Suppressor macrophage treated with lipopolysaccharide for 4 hours (primary cell): ENCODE data around the gene CXCL1.
A peak's percentile ranks its signal among the peaks of the same experiment; 100 is the strongest.

Experiments
- DNase-seq: peaks from one replicate; pipeline ENCODE4 v3.0.0-alpha.2; 2020

Gene CXCL1

DNA sequence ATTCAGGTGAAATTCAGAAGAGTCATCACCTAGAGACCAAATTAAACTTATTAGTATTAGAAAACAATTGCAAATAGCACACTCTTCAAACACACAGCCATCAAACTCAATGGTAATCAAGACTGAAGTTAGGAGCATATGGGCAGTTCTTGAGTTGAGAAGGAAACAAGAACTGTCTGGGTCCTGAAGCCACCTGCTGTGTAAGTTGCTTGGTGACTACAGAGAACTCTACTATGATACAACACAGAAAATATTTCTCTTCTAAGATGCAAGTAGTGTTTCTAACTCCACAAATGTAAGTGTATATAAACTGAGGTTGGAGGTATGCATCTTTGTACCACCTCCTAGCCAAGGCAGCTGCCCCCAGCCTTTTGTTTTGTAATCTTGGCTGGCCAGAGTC is 16.4 kb upstream of the CXCL1 start:
- no peak for DNase-seq

DNA sequence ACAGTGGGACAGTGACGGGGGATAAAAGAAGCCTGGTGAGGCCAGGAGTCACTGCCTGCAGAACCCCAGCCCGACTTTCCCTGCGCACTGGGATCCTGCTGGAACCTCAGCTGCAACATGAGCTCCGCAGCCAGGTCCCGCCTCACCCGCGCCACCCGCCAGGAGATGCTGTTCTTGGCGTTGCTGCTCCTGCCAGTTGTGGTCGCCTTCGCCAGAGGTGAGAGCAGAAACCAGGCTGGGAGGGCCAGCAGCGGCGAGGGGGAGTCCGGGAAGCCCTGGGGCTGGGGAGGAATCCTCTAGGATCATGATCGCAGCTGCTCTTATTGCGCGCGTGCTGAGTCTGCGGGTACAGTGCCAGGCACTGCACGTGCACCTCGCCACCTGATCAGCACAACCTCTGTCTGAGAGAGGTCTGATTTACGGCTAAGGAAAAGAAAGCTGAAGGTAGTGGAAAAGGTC is 15.9 kb upstream of the CXCL1 start, which contains the start of gene PF4V1:
Gene PF4V1 (plus strand): TSS at position 51 of the 459 bp plus-strand sequence. CDS start 67 bp downstream, at position 118.
- DNase-seq, result no peak

GRCh38 chr4:73853718-73854473 is 15.3 kb upstream of the CXCL1 start:
- no peak for DNase-seq

DNA sequence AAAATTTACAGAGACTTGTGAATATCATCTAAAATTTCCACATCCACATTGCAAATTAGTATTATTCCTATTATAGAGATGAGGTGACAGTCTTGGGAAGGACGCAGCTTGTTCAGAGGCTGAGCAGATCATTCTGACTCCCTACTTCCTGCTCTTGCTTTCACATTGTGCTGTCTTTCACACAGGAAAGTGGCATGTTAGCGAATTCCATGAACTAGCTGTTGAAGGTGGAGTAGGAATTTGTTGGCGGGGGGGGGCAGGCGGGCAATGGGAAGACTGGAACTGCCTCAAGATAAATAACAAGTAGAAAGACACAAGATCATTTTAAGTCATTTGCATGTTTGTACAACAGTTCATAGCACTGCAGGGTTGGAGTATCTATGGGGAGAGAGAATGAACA is 13.8 kb upstream of the CXCL1 start:
- no peak for DNase-seq

DNA sequence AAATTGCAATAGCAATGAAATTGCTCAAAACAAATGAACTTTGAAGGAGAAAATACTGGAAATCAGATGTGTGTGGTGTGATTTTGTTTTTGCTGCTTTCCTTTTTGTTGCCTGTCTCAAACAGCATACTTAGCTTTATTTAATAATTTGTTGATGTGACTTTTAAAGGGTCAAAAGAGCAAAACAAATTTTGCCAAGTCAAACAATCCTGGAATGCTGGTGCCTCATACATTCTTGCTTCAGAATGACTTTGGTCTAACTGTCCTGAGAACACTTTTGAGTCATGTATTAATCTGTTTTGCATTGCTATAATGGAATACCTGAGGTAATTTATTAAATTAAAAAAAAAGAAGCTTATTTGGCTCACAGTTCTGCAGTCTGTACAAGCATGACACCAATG is 12.7 kb upstream of the CXCL1 start:
- DNase-seq, result no peak

- DNase-seq, result no peak
Measured at GRCh38 chr4:73859614-73860088, 9.5 kb upstream of the CXCL1 start.

DNA sequence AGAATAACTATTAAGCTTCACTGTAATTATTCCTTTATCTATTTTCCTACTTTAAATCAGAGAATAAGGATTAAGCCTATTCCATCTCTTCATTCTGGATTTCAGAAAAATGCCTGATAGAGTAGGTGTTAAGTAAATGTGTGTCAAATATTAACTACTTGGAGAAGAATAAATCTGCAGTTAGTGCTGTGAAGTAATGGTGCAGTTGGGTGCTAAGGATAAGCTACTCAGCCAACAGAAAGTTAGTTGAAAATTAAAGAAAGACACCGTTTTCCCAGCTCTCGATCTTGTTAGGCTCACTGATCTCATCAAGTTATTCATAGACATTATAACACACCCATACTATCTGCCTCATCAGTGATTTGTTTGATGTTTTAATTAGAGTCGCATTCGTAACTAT is 9.0 kb upstream of the CXCL1 start:
- DNase-seq, result no peak

DNA sequence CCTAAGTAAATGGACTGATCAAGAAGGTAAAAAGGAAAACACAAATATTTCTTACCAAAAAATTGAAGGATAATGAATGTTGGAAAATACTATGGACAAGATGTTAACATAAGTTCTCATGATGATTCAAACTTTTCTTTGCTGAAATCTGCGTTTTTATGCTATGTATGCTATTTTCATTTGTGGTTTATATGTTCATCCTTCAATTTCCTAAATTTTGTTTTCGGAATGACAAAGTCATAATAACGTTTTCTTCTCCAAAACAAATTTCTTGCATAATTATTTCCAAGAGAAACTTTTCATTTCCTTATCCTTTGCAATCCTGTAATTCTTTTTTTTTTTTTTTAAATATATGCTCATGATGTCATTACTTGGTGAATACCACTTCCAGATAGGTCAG is 8.3 kb upstream of the CXCL1 start:
- peak; percentile 83 for DNase-seq

DNA sequence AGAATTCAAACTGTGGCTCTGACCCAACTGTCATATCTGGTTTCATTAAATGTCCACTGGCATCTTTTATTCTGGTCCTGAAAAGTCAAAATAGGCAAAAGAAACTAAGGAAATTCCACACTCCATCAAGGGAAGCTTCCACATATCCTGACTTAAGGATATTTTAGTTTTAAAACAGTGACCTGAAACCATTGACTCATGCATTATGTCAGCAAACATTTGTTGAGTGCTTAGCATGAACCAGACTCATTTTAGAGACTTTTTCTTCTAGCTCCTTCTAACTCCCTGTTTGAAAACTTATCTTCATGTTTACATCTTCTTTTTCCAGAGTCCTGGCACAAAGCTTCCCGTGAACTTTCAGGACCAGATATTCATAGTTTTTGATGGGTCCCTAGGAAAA is 6.9 kb upstream of the CXCL1 start:
- DNase-seq, result no peak

DNA sequence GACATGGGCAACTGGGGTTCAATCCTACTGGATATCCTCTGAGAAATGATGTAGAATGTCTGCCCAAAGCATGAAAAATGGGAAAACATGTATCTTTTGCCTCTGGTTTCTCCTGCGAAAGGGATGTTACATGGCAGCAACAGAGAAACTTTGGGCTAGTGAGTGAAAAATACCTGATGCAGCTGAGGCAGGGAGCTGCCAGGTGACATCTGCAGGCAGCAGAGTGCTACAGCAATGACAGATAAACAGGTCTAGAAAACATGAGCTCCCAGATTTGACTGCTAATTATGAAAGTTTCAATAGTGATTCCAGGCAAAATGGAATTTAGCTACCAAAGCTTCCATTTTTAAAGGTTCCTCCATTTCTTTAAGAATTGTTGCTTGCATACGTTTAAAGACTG is 4.8 kb upstream of the CXCL1 start:
- DNase-seq, result no peak

- no peak for DNase-seq
Measured at GRCh38 chr4:73864961-73865360, 4.2 kb upstream of the CXCL1 start.

DNA sequence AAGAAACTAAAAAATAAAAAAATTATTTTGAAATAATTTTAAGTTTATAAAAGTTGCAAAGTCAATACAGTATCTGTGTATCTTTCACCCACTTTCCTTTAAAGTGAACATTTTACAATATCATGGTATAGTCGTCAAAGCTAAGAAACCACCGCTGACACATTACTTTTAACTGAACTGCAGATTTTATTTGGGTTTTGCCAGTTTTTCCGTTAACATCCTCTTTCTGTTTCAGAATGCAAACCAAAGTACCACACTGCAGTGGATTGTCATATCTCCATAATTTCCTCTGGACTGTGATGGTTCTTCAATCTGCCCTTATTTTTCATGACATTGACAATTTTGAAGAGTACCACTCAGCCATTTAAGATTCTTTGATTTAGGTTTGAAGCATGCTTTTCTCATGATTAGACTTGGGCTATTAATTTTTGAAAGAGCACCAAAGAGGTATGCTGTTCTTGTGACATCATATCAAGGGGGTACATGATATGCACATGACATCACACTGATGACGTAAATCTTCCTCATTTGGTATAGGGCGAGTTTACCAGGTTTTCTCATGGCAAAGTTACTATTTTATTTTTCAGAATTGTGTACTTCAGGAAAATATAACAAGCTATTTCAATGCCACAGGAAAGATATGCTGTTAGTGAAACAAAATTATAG is 3.6 kb upstream of the CXCL1 start:
- peak; percentile 77 for DNase-seq

GRCh38 chr4:73866246-73866645 is 2.9 kb upstream of the CXCL1 start:
- no peak for DNase-seq

GRCh38 chr4:73867783-73868182 is 1.4 kb upstream of the CXCL1 start:
- DNase-seq, result no peak

GRCh38 chr4:73868206-73869129 is 725 bp upstream of the CXCL1 start:
- DNase-seq, result no peak

DNA sequence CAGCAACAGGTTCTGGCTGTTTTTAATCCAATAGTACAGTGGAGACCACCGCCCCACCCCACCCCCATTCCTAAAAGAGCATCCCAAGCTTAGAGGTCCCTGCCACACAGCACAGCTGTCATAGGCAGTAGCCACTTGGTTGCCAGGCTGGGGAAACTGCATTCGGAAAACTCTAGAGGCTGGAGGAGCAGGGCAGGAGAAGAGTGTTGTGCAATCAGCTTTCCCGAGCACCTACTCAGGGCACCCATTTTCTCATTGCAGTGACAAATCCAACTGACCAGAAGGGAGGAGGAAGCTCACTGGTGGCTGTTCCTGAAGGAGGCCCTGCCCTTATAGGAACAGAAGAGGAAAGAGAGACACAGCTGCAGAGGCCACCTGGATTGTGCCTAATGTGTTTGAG is 1.1 kb downstream of the CXCL1 start:
- peak; percentile 45 for DNase-seq

- DNase-seq, result peak; percentile 54
Measured at GRCh38 chr4:73870768-73871167, 1.6 kb downstream of the CXCL1 start.

DNA sequence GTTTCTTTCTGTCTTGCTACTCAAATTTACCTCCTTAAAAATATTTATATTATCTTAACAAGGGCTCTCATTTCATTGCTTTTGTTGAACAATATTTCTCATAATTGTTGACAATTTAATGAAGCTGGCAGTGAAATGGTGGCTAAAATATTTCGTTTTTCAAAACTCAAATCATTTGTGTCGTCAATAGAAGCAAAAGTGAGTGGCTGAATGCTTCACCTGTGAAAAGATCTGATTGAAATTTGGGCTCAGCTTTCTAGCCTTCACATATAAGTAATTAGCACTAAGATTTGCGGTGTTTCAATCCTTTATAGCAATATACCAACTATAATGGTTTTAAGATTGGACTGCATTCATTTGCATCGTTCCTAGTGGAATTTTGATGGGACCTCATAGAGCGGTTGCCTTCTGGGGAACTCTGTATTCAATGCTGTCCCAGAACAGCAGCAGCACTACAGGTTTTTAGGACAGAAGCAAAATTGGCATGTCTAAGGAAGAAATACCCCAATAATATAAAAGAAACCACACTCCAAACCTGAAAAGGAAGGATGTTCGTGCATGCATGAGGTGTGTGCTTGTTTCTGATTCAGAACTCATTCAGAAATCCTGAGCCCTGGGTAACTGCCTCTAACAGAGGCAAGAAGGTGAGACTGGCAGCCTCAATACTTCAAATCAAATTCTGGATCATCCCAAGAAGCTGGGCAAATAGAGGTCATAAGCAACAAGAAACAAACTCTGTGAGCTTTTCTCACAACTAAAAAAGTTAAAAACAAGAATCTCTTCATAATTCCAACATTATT is 2.5 kb downstream of the CXCL1 start:
- no peak for DNase-seq

DNA sequence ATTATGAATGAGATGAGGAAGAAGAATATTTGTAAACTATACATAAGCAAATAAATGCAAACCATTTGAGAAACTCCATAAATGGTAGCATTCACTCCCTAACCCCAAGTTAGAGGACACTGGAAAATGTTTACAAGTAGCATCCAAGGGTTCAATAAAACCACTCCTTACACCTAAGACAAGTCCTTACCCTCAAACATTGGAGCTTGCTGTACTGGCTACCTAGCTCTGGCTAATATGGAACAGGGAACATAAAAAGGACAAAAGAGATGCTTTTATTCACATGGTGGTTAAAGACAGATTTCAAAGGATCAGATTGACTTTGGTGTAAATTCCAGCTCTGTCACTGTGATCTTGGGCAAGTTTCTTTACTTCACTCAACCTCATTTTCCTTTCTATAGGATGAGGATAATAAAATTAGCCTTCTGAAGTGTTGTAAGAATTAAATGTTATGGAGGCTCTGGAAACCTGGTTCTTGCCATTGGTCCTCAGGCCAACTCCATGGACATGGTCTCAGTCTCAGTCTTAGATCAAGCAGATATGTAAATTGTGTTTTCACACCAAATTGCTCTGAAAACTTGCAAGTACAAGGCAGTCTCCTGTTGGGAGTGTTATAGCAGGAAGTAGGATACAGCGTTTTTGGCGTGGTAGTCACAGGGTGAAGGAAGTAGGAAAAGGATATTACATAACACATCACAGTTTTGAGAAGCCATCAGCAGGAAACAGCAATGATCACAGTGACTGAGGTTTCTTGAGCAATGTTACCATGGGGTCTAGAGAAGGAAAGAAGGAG is 3.3 kb downstream of the CXCL1 start:
- DNase-seq, result peak; percentile 66

DNA sequence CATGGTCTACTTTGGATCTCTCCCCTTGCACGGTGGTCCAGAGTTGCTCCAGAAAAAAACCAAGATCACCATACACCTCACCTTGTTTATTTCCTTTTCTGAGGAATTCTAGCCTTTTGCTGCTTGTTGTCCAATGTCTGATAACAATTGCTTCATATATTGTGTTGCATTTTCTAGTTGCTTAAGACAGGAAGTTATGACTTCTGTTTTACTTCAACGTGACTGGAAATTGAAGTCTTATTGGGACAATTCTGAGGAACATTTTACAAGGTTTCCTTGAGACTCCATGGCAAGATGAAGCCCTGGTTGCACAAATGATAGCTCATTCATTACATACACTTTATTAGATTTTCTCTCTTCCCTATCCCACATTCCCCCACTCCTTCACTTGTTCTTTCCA is 5.2 kb downstream of the CXCL1 start:
- DNase-seq, result peak; percentile 23

DNA sequence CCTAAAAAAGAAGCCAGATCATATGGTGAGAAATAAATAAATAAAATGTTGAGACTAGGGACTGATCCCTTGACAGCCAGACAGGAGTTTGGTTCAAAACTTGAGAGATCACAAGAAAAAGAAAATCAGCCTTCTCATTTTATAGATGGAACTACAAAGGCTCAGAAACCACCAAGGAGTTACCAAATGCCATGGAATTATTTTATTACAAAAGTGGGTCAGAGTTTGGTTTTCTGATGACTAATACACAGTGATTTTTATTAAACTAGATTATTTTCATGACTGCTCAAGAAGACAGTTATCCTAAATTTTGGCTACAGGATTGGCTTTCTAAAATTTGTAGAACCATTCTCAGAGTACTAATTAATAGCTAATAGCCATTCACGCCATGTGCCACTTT is 6.2 kb downstream of the CXCL1 start:
- no peak for DNase-seq

DNA sequence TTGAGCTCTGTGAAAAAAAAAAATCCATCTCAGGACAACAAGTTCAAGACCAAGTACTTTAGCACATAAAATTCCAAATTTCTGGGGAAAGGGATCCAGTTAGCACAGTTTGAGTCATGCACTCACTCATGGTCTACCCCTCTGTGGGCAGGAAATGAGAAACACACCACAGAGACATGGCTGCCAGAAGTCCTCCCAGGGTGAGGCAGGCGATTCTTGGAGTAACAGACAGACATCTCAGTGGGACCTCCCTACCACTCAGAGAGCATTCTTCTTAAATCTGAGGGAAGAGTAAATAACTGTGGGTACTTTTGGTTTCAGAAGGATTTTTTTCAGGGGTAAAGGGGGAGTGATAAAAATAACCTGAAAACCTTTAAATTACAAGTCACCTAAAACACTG is 14.1 kb downstream of the CXCL1 start:
- no peak for DNase-seq
